Measurements from ENCODE around the gene ALKBH2.

Gene ALKBH2

DNA sequence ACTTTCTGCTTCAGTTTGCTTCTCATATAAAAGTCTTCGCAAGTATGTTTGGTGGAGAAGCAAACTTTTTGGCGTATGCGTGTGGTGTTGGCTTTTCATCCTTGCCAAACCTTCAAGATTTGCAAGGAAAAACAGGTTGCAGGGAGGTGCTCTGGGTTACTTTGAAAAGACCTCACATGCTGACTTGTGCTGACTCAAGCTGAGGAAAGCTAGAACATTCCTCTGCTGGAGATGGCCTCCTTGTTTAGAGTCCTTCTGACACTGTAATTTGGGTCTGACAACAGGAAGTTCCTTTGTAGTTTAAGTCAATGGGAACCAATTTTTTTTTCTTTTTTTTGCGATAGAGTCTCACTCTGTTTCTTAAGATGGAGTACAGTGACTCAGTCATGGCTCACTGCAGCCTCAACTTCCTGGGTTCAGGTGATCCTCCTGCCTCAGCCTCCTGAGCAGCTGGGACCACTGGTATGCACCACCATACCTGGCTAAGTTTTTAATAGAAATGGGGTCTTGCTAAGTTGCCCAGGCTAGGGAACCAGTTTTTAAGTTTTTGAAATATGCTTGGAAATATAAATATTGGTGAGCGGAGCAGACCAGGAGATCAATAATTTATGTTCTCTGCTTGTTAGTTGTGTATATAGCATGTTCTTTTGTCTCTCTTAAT lies 20.5 kb upstream of the ALKBH2 start:
- no peak for DNase-seq (ENCODE audit: insufficient read length, low spot score)
- TF ChIP-seq, protein P1, sequence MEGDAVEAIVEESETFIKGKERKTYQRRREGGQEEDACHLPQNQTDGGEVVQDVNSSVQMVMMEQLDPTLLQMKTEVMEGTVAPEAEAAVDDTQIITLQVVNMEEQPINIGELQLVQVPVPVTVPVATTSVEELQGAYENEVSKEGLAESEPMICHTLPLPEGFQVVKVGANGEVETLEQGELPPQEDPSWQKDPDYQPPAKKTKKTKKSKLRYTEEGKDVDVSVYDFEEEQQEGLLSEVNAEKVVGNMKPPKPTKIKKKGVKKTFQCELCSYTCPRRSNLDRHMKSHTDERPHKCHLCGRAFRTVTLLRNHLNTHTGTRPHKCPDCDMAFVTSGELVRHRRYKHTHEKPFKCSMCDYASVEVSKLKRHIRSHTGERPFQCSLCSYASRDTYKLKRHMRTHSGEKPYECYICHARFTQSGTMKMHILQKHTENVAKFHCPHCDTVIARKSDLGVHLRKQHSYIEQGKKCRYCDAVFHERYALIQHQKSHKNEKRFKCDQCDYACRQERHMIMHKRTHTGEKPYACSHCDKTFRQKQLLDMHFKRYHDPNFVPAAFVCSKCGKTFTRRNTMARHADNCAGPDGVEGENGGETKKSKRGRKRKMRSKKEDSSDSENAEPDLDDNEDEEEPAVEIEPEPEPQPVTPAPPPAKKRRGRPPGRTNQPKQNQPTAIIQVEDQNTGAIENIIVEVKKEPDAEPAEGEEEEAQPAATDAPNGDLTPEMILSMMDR (IDR thresholded peaks at IDR 0.05; ENCODE audit: insufficient read depth, missing control alignments): no peak
- no peak for FAIRE-seq

GRCh38 chr12:109112720-109113465 lies 19.6 kb upstream of the ALKBH2 start:
- TF ChIP-seq, protein P1 (IDR thresholded peaks at IDR 0.05; ENCODE audit: insufficient read depth, missing control alignments): no peak
- no peak for FAIRE-seq

GRCh38 chr12:109110988-109111495 lies 17.8 kb upstream of the ALKBH2 start:
- FAIRE-seq (no peak), DNase-seq (ENCODE audit: insufficient read length, low spot score) (no peak)
- TF ChIP-seq, protein P1 (IDR thresholded peaks at IDR 0.05; ENCODE audit: insufficient read depth, missing control alignments): no peak

More at GRCh38 chr12:109112720-109113465, 19.6 kb upstream of the ALKBH2 start:
- no peak for DNase-seq (ENCODE audit: insufficient read length, low spot score)

- TF ChIP-seq, protein P1 (IDR thresholded peaks at IDR 0.05; ENCODE audit: insufficient read depth, missing control alignments): no peak
- DNase-seq (ENCODE audit: insufficient read length, low spot score): no peak
- no peak for FAIRE-seq
Measured at GRCh38 chr12:109109746-109110350, 16.6 kb upstream of the ALKBH2 start.

DNA sequence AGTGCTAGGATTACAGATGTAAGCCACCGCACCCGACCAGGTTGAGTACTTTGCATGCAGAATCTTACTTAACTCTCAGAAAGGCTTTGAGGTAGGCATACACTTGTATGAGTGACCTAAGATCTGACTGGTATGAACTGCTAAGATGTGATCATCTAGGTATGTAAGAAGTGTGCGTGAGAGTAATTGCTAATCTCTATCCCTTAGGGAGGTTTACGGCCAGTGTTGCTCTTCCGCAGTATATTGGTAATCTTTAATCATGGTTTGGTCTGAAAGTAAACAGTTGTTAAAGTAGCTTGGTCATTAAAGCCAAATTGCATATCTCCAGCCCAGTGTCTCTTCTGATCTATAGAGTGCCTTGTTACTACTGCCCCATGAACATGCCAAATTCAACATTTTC lies 11.9 kb upstream of the ALKBH2 start:
- no peak for FAIRE-seq

DNA sequence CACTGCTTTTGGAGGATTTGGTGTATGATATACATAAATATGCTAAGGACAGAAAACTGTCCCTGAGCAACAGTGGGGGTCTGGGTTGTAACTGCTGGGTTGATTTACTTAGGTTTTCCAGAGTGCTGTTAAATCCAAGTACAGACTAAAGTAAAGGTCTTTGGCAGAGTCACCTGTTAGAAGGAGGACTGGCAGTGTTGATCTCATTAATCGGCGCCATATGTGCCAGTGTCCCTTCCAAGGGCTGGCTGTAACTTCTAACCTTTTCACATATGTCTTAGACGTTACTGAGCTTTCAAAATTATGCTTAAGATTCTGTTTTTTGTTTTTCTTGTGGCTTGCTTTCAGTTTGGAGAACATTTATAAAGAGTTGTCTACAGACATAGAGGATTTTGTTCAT lies 9.2 kb upstream of the ALKBH2 start:
- TF ChIP-seq, protein P1 (IDR thresholded peaks at IDR 0.05; ENCODE audit: insufficient read depth, missing control alignments): no peak
- DNase-seq (ENCODE audit: insufficient read length, low spot score) (no peak), FAIRE-seq (no peak)

More for the DNA sequence above, 11.9 kb upstream of the ALKBH2 start:
- no peak for DNase-seq (ENCODE audit: insufficient read length, low spot score)
- TF ChIP-seq, protein P1 (IDR thresholded peaks at IDR 0.05; ENCODE audit: insufficient read depth, missing control alignments): no peak

All from D721Med (cell line).